ENCODE measurements around the gene RBMS1.

- no peak for TF ChIP-seq CTCF (IDR thresholded peaks at IDR 0.05)
- TF ChIP-seq POLR2A (IDR thresholded peaks at IDR 0.05): no peak
- TF ChIP-seq POLR2AphosphoS5 (IDR thresholded peaks at IDR 0.05): no peak
These were observed 39.9 kb upstream of the RBMS1 start for GRCh38 chr2:160533482-160533881.

Measured in gastroesophageal sphincter (tissue), 3 donors.